HepG2 (cell line): Measurements from ENCODE around the gene SDC4. TPM values are rescaled to one million over a fixed set of nuclear protein-coding genes. Genes with fewer than 3 reads are reported as not detected.

Experiments used
- BCL6 ChIP-seq: IDR thresholded peaks from 2 replicates; pipeline ENCODE4 v1.6.1; 2016; ENCODE audit warnings: missing genetic modification reagents, missing compliant biosample characterization
- ESRRA ChIP-seq: sonication (generic); formaldehyde crosslinking; IDR thresholded peaks from 2 replicates; pipeline ENCODE4 v1.5.1; 2020; ENCODE audit warnings: mild to moderate bottlenecking, low read depth, missing genetic modification reagents
- FOXA3 ChIP-seq: IDR thresholded peaks from 2 replicates; pipeline ENCODE4 v1.6.1; 2016; ENCODE audit warnings: missing genetic modification reagents, missing compliant biosample characterization
- GABPB1 ChIP-seq: IDR thresholded peaks from 2 replicates; pipeline ENCODE4 v1.6.1; 2016; ENCODE audit warnings: mild to moderate bottlenecking, missing genetic modification reagents, moderate library complexity, missing compliant biosample characterization
- GATAD1 ChIP-seq: IDR thresholded peaks from 2 replicates; pipeline ENCODE4 v1.6.1; 2016; ENCODE audit warnings: missing genetic modification reagents, missing compliant biosample characterization
- MATR3 ChIP-seq: sonication (generic); formaldehyde crosslinking; IDR thresholded peaks from 2 replicates; pipeline ENCODE4 v1.4.0; 2020; ENCODE audit warnings: missing genetic modification reagents
- NAIF1 ChIP-seq: sonication (generic); formaldehyde crosslinking; IDR thresholded peaks from 2 replicates; pipeline ENCODE4 v1.5.0; 2020; ENCODE audit warnings: mild to moderate bottlenecking, missing genetic modification reagents, borderline replicate concordance
- RFXAP ChIP-seq: sonication (generic); formaldehyde crosslinking; IDR thresholded peaks from 2 replicates; pipeline ENCODE4 v1.4.0; 2020; ENCODE audit warnings: missing genetic modification reagents, borderline replicate concordance
- TEAD3 ChIP-seq: optimal IDR thresholded peaks from 2 replicates; pipeline ENCODE3; 2016; ENCODE audit warnings: borderline replicate concordance
- ZBTB20 ChIP-seq: sonication (generic); formaldehyde crosslinking; IDR thresholded peaks from 2 replicates; pipeline ENCODE4 v1.8.1; 2023; ENCODE audit warnings: missing genetic modification reagents, low read depth, mild to moderate bottlenecking, borderline replicate concordance
- ZFYVE20 ChIP-seq: sonication (generic); formaldehyde crosslinking; IDR thresholded peaks from 2 replicates; pipeline ENCODE4 v1.8.0; 2023; ENCODE audit warnings: low read depth, mild to moderate bottlenecking, moderate library complexity, missing genetic modification reagents, borderline replicate concordance
- ZMAT3 ChIP-seq: sonication (generic); formaldehyde crosslinking; conservative IDR thresholded peaks from 2 replicates; pipeline ENCODE4 v1.7.0; 2021; ENCODE audit warnings: missing genetic modification reagents
- ZNF3 ChIP-seq: IDR thresholded peaks from 2 replicates; pipeline ENCODE4 v1.7.0; 2017; ENCODE audit warnings: inconsistent platforms
- ZNF468 ChIP-seq: sonication (generic); formaldehyde crosslinking; IDR thresholded peaks from 2 replicates; pipeline ENCODE4 v1.8.0; 2022; ENCODE audit warnings: mild to moderate bottlenecking, moderate library complexity, missing genetic modification reagents
- ZNF614 ChIP-seq: IDR thresholded peaks from 2 replicates; pipeline ENCODE4 v1.6.1; 2018; ENCODE audit warnings: missing biosample characterization, missing genetic modification reagents, inconsistent platforms, borderline replicate concordance
- ZNF7 ChIP-seq: IDR thresholded peaks from 2 replicates; pipeline ENCODE4 v1.6.1; 2016; ENCODE audit warnings: missing biosample characterization, missing genetic modification reagents
- ZNF775 ChIP-seq: sonication (generic); formaldehyde crosslinking; IDR thresholded peaks from 2 replicates; pipeline ENCODE4 v1.4.0; 2020; ENCODE audit warnings: missing genetic modification reagents, mild to moderate bottlenecking, moderate library complexity, borderline replicate concordance
- ZNF878 ChIP-seq: sonication (generic); formaldehyde crosslinking; IDR thresholded peaks from 2 replicates; pipeline ENCODE4 v1.8.1; 2023; ENCODE audit warnings: mild to moderate bottlenecking, missing genetic modification reagents, moderate library complexity
- polyA plus RNA-seq, 8 experiments: library from polyadenylated mRNA; depleted of rRNA in 3 of 8; stranded (reverse) in 7 of 8; unstranded in 1 of 8; fragments of >200 nt; fragmentation: Illumina TruSeq in 4 of 8; extraction: Trizol in 4 of 8; gene quantifications; 2 replicates each; pipeline versions ENCODE4 v1.2.1 to v1.2.3, GENCODE V29; 2011 to 2016; ENCODE audit warnings: low read depth in 4 of 8, missing spikeins in 1 of 8, mixed read lengths in 1 of 8; ENCODE audit not compliant: insufficient read depth in 1 of 8
- total RNA-seq, 5 experiments: library from RNA; depleted of rRNA; stranded (reverse); fragments of >200 nt; fragmentation: Illumina TruSeq; extraction: Trizol; gene quantifications; 2 replicates each; pipeline ENCODE4 v1.2.3, GENCODE V29; 2016; ENCODE audit warnings: low read depth in 1 of 5
- TF ChIP-seq, protein P1 (sequence below): sonication (generic); formaldehyde crosslinking; IDR thresholded peaks from 2 replicates; pipeline ENCODE4 v1.5.1; 2020; ENCODE audit warnings: mild to moderate bottlenecking, missing genetic modification reagents
- TF ChIP-seq, protein P2 (sequence below): sonication (generic); formaldehyde crosslinking; IDR thresholded peaks from 2 replicates; pipeline ENCODE4 v1.4.0; 2020; ENCODE audit warnings: missing genetic modification reagents
- TF ChIP-seq, protein P3 (sequence below): sonication (generic); formaldehyde crosslinking; IDR thresholded peaks from 2 replicates; pipeline ENCODE4 v1.5.0; 2020; ENCODE audit warnings: mild to moderate bottlenecking, missing genetic modification reagents, borderline replicate concordance

SDC4 gene
- total and polyA plus RNA-seq, 2 of the 13 experiments (the other 11 are each of a cell fraction or from before 2014, with no cell fraction given), result 49.0 to 65.1 TPM

DNA sequence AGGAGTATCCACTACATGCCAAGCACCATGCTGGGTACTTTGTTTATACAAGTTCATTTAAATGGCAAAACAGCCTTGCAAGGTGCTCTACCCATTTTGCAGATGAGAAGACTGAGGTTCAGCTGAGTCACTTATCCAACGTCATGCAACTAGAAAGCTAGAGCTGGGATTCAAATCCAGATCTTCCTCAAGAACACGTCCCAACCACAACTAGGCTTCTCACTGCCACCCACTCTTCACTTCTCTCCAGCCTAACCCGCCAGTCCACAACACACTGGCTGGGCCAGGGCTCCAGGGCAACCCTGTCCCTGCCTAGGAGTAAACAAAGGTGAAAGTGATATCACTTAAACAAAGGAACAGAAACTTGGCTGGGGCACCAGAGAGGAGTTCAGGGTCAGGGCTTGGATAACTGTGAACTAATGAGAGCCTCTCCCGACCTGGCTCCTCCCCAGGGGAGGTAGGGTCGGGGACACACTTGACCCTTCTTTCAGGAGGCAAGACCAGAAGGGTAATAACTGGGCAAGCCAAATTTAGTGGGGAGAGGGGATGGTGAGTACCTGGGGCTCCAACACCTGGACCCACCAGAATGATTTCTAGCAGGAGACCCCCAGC, 7.9 kb downstream of the SDC4 start (continued):
- TF ChIP-seq FOXA3 (peak; percentile 91), ZNF7 (CRISPR knock-in tag) (no peak), MATR3 (no peak), BCL6 (peak; percentile 87), ZNF775 (no peak), ZNF878 (CRISPR knock-in tag) (peak; percentile 33; the same call in 1 of the 2 replicates), RFXAP (peak; percentile 28; the same call in 1 of the 2 replicates), ZNF614 (CRISPR knock-in tag) (peak; percentile 60; the same call in 1 of the 2 replicates), TEAD3 (CRISPR knock-in tag) (no peak), ZNF3 (CRISPR knock-in tag) (peak; percentile 83; the same call in 1 of the 2 replicates), ZBTB20 (peak; percentile 89; the same call in 1 of the 2 replicates), ZMAT3 (CRISPR knock-in tag) (no peak), ZNF468 (no peak), GATAD1 (CRISPR knock-in tag) (0 out of 2 replicates have a peak, but pooled peaks have one; percentile 14), ESRRA (CRISPR knock-in tag) (peak; percentile 36; the same call in 1 of the 2 replicates), GABPB1 (CRISPR knock-in tag) (0 out of 2 replicates have a peak, but pooled peaks have one; percentile 4), NAIF1 (no peak), ZFYVE20 (CRISPR knock-in tag) (no peak)
- TF ChIP-seq, protein P1, sequence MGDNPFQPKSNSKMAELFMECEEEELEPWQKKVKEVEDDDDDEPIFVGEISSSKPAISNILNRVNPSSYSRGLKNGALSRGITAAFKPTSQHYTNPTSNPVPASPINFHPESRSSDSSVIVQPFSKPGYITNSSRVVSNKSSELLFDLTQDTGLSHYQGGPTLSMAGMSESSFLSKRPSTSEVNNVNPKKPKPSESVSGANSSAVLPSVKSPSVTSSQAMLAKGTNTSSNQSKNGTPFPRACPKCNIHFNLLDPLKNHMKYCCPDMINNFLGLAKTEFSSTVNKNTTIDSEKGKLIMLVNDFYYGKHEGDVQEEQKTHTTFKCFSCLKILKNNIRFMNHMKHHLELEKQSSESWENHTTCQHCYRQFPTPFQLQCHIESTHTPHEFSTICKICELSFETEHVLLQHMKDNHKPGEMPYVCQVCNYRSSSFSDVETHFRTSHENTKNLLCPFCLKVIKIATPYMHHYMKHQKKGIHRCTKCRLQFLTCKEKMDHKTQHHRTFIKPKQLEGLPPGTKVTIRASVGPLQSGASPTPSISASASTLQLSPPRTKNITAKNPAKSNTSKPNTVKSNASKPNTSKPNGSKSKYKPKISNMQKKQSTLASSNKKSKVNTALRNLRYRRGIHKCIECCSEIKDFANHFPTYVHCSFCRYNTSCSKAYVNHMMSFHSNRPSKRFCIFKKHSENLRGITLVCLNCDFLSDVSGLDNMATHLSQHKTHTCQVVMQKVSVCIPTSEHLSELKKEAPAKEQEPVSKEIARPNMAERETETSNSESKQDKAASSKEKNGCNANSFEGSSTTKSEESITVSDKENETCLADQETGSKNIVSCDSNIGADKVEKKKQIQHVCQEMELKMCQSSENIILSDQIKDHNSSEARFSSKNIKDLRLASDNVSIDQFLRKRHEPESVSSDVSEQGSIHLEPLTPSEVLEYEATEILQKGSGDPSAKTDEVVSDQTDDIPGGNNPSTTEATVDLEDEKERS (CRISPR knock-in tag), result peak; percentile 79
- TF ChIP-seq, protein P2, sequence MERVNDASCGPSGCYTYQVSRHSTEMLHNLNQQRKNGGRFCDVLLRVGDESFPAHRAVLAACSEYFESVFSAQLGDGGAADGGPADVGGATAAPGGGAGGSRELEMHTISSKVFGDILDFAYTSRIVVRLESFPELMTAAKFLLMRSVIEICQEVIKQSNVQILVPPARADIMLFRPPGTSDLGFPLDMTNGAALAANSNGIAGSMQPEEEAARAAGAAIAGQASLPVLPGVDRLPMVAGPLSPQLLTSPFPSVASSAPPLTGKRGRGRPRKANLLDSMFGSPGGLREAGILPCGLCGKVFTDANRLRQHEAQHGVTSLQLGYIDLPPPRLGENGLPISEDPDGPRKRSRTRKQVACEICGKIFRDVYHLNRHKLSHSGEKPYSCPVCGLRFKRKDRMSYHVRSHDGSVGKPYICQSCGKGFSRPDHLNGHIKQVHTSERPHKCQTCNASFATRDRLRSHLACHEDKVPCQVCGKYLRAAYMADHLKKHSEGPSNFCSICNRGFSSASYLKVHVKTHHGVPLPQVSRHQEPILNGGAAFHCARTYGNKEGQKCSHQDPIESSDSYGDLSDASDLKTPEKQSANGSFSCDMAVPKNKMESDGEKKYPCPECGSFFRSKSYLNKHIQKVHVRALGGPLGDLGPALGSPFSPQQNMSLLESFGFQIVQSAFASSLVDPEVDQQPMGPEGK (CRISPR knock-in tag), result peak; percentile 65
- TF ChIP-seq, protein P3, sequence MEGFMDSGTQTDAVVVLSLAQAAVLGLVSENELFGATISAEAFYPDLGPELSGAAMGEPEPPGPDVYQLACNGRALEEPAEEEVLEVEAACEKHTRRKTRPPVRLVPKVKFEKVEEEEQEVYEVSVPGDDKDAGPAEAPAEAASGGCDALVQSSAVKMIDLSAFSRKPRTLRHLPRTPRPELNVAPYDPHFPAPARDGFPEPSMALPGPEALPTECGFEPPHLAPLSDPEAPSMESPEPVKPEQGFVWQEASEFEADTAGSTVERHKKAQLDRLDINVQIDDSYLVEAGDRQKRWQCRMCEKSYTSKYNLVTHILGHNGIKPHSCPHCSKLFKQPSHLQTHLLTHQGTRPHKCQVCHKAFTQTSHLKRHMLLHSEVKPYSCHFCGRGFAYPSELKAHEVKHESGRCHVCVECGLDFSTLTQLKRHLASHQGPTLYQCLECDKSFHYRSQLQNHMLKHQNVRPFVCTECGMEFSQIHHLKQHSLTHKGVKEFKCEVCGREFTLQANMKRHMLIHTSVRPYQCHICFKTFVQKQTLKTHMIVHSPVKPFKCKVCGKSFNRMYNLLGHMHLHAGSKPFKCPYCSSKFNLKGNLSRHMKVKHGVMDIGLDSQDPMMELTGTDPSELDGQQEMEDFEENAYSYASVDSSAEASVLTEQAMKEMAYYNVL, result no peak
